ENCODE measurements around the gene DDI2.

GRCh38 chr1:15680561-15681348 lies 63.5 kb downstream of the DDI2 start:
- TF ChIP-seq CTCF (IDR thresholded peaks at IDR 0.05) (no peak), POLR2A (IDR thresholded peaks at IDR 0.05) (no peak)

All from heart left ventricle (tissue), 13 donors.